ENCODE measurements around the gene CYYR1. TPM values are rescaled to one million over a fixed set of nuclear protein-coding genes. Genes with fewer than 3 reads are reported as not detected.

Gene CYYR1
- total RNA-seq, 2 donors from 2014 or later, result 4.3 to 5.2 TPM

- Histone ChIP-seq H3K9me3 (no peaks in the 10 kb centered on the region), H3K4me3 (no peak overlapping the region), H3K27me3 (no peaks in the 10 kb centered on the region), H3K27ac (no peak overlapping the region), H3K4me1 (no peaks in the 10 kb centered on the region), H3K36me3 (replicated peaks in 1 of 2; ENCODE audit: insufficient read depth in 1 of 2, low read depth in 2 of 2) (no peaks in the 10 kb centered on the region)
- intact Hi-C loops (cut with DNase I), result no loop called here
- TF ChIP-seq POLR2A (IDR thresholded peaks at IDR 0.05), result no peak
- TF ChIP-seq CTCF (IDR thresholded peaks at IDR 0.05), result no peak
- DNase-seq, result no peak
- no peak for ATAC-seq
- 62 to 76% methylated on average over 2 of the region's 2 CpGs for WGBS, 2 donors
Measured at GRCh38 chr21:26565546-26565945, 7.5 kb downstream of the CYYR1 start.

- WGBS, 2 donors, result 53 to 72% methylated on average over 6 of the region's 6 CpGs
- intact Hi-C loops (cut with DNase I), result no loop called here
- ATAC-seq (no peak), DNase-seq (no peak)
- Histone ChIP-seq H3K4me3 (no peak overlapping the region), H3K27me3 (no peaks in the 10 kb centered on the region), H3K27ac (no peak overlapping the region), H3K9me3 (no peaks in the 10 kb centered on the region), H3K4me1 (no peaks in the 10 kb centered on the region), H3K36me3 (replicated peaks in 1 of 2; ENCODE audit: insufficient read depth in 1 of 2, low read depth in 2 of 2) (no peaks in the 10 kb centered on the region)
- no peak for TF ChIP-seq CTCF (IDR thresholded peaks at IDR 0.05)
- no peak for TF ChIP-seq POLR2A (IDR thresholded peaks at IDR 0.05)
Measured at GRCh38 chr21:26565111-26565510, 8.0 kb downstream of the CYYR1 start.

GRCh38 chr21:26563856-26564503 is 9.1 kb downstream of the CYYR1 start:
- TF ChIP-seq POLR2A (IDR thresholded peaks at IDR 0.05) (no peak), CTCF (IDR thresholded peaks at IDR 0.05) (no peak)
- Histone ChIP-seq H3K4me3 (no peak overlapping the region), H3K27ac (no peak overlapping the region), H3K27me3 (no peaks in the 10 kb centered on the region), H3K9me3 (no peaks in the 10 kb centered on the region), H3K36me3 (replicated peaks in 1 of 2; ENCODE audit: insufficient read depth in 1 of 2, low read depth in 2 of 2) (no peaks in the 10 kb centered on the region), H3K4me1 (no peaks in the 10 kb centered on the region)
- ATAC-seq, result no peak
- WGBS, 2 donors, result 20 to 25% methylated on average over 5 of the region's 5 CpGs
- DNase-seq, result no peak
- intact Hi-C loops (cut with DNase I), result no loop called here

- H3K4me3 ChIP-seq, result no peak overlapping the region
- ATAC-seq, result no peak
- H3K36me3 ChIP-seq (replicated peaks in 1 of 2; ENCODE audit: insufficient read depth in 1 of 2, low read depth in 2 of 2), result no peaks in the 10 kb centered on the region
- H3K4me1 ChIP-seq, result no peaks in the 10 kb centered on the region
- TF ChIP-seq POLR2A (IDR thresholded peaks at IDR 0.05) (no peak), CTCF (IDR thresholded peaks at IDR 0.05) (no peak)
- intact Hi-C loops (cut with DNase I), result no loop called here
- H3K9me3 ChIP-seq, result no peaks in the 10 kb centered on the region
- H3K27me3 ChIP-seq, result no peaks in the 10 kb centered on the region
- no peak for DNase-seq
- no peak overlapping the region for H3K27ac ChIP-seq
- 77 to 79% methylated on average over 3 of the region's 3 CpGs for WGBS, 2 donors
Measured at GRCh38 chr21:26560612-26561011, 12.5 kb downstream of the CYYR1 start.

- H3K27ac ChIP-seq, result no peak overlapping the region
- H3K36me3 ChIP-seq (replicated peaks in 1 of 2; ENCODE audit: insufficient read depth in 1 of 2, low read depth in 2 of 2), result no peaks in the 10 kb centered on the region
- H3K27me3 ChIP-seq, result no peaks in the 10 kb centered on the region
- no peak overlapping the region for H3K4me3 ChIP-seq
- WGBS, 2 donors, result 80 to 81% methylated on average over 5 of the region's 5 CpGs
- no peak for TF ChIP-seq POLR2A (IDR thresholded peaks at IDR 0.05)
- TF ChIP-seq CTCF (IDR thresholded peaks at IDR 0.05), result no peak
- H3K9me3 ChIP-seq, result no peaks in the 10 kb centered on the region
- DNase-seq, result no peak
- no peaks in the 10 kb centered on the region for H3K4me1 ChIP-seq
- no peak for ATAC-seq
- intact Hi-C loops (cut with DNase I), result no loop called here
Measured at GRCh38 chr21:26559099-26559498, 14.0 kb downstream of the CYYR1 start.
